ENCODE measurements around the gene ZNF385D. TPM values are rescaled to one million over a fixed set of nuclear protein-coding genes. Genes with fewer than 3 reads are reported as not detected.
"Not testable (repeated sequence)": the region's sequence is repeated elsewhere in the genome, so short reads cannot be mapped to it uniquely, and the experiment has no call there.

The ZNF385D gene
- total and polyA plus RNA-seq, 4 donors, result 0.08 to 0.50 (median 0.09) TPM

DNA sequence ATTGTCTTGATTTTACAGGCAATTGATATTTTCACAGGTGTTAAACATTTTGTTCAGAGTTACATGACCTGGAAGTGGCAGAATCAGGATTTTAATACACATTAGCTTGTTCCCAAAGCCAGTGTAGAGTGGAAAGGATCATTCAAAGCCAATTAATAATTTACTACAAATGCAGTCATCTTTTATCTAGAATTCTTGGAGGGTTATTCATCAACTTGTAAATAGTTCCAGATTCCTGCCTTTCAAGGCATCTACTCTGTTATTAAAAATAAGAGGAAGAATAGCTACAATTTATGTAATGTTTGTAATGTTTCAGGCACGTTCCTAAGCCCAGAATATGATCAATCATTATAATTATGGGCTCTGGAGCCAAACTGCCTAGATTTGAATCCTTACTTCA, 358.5 kb downstream of the ZNF385D start (continued):
- TF ChIP-seq RAD21 (IDR thresholded peaks at IDR 0.05), result no peak

DNA sequence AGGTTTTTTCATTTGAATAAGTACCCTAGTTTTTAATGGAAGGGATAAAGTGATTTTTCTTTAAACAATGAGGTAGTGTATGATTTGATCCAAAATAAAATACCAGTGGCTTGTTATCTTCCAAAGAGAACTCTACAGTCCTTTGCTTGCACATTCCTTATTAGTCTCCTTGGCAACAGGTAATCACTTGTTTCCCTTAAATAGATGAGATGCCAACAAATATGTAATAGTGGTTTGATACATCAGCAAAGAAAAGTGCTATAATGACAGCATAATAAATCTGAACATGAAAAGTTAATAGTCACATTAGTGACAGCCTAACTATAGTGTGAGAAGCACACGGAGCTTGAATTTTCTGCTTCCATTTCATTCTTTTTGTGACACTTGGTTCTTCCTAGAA, 360.2 kb downstream of the ZNF385D start:
- no peak overlapping the region for H3K4me3 ChIP-seq (ENCODE audit: low read depth in 1 of 3, low read length in 3 of 3)
- H3K27me3 ChIP-seq (ENCODE audit: control insufficient read depth in 4 of 4, insufficient read depth in 4 of 4, low read length in 3 of 4), result no peaks in the 10 kb centered on the region
- no peak for DNase-seq (ENCODE audit: low spot score)
- WGBS, result 66% methylated on average over 1 of the region's 1 CpG
- H3K27ac ChIP-seq (ENCODE audit: low read depth in 1 of 2, low read length in 2 of 2), result no peak overlapping the region
- H3K4me1 ChIP-seq (ENCODE audit: control insufficient read depth in 4 of 4, insufficient read depth in 4 of 4, low read length in 3 of 4), result no peaks in the 10 kb centered on the region
- no peaks in the 10 kb centered on the region for H3K36me3 ChIP-seq (ENCODE audit: control insufficient read depth in 4 of 4, insufficient read depth in 3 of 4, low read depth in 1 of 4, low read length in 3 of 4)
- peaks cover 0 to 2% (median 0%) of the 10 kb centered on the region in 4 donors for H3K9me3 ChIP-seq (ENCODE audit: control insufficient read depth in 4 of 4, low read length in 3 of 4)
- H3K9ac ChIP-seq (ENCODE audit: low read depth in 1 of 2, low read length in 2 of 2), result no peak overlapping the region
- TF ChIP-seq FOXA1 (IDR thresholded peaks at IDR 0.05), result no peak
- no peak for TF ChIP-seq GABPA (IDR thresholded peaks at IDR 0.05 in 1 of 2, conservative IDR thresholded peaks at IDR 0.05 in 1 of 2)
- no peak for TF ChIP-seq FOXA2 (IDR thresholded peaks at IDR 0.05)
- no peak for TF ChIP-seq YY1 (IDR thresholded peaks at IDR 0.05)
- TF ChIP-seq RAD21 (IDR thresholded peaks at IDR 0.05), result no peak
- no peak for TF ChIP-seq EGR1 (IDR thresholded peaks at IDR 0.05; ENCODE audit: low read depth in 2 of 2)
- no peak for TF ChIP-seq JUND (IDR thresholded peaks at IDR 0.05)

DNA sequence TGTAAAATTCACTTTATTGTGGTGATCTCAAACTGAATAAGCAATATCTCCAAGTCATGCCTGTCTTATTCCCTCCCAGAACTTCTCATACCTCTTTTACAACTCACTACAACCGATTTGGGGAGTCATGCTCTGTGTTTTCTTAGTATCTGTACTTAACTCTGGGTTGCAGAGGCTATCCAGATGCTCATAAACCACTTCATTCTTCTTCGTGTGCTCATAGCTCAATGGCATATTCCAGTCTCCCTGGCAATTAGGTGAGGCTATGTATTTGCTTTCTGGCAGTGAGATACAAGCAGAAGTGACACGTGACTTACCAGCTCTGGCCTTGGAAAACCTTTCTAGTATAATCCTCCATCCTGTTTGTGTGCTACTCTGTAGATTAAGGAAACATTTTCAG, 360.9 kb downstream of the ZNF385D start:
- TF ChIP-seq HNF4A (conservative IDR thresholded peaks at IDR 0.05), result no peak
- no peak for TF ChIP-seq YY1 (IDR thresholded peaks at IDR 0.05)
- TF ChIP-seq, protein P1, sequence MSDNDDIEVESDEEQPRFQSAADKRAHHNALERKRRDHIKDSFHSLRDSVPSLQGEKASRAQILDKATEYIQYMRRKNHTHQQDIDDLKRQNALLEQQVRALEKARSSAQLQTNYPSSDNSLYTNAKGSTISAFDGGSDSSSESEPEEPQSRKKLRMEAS (IDR thresholded peaks at IDR 0.05), result no peak
- no peak for TF ChIP-seq ATF3 (IDR thresholded peaks at IDR 0.05)
- TF ChIP-seq RXRA (IDR thresholded peaks at IDR 0.05), result no peak
- no peak for TF ChIP-seq RAD21 (IDR thresholded peaks at IDR 0.05)
- no peak for TF ChIP-seq NR2F2 (IDR thresholded peaks at IDR 0.05)
- TF ChIP-seq, protein P2, sequence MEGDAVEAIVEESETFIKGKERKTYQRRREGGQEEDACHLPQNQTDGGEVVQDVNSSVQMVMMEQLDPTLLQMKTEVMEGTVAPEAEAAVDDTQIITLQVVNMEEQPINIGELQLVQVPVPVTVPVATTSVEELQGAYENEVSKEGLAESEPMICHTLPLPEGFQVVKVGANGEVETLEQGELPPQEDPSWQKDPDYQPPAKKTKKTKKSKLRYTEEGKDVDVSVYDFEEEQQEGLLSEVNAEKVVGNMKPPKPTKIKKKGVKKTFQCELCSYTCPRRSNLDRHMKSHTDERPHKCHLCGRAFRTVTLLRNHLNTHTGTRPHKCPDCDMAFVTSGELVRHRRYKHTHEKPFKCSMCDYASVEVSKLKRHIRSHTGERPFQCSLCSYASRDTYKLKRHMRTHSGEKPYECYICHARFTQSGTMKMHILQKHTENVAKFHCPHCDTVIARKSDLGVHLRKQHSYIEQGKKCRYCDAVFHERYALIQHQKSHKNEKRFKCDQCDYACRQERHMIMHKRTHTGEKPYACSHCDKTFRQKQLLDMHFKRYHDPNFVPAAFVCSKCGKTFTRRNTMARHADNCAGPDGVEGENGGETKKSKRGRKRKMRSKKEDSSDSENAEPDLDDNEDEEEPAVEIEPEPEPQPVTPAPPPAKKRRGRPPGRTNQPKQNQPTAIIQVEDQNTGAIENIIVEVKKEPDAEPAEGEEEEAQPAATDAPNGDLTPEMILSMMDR (IDR thresholded peaks at IDR 0.05; ENCODE audit: low read depth, low read length, missing input control), result no peak
- no peak for TF ChIP-seq FOXA2 (IDR thresholded peaks at IDR 0.05)
- no peak for TF ChIP-seq GABPA (IDR thresholded peaks at IDR 0.05 in 1 of 2, conservative IDR thresholded peaks at IDR 0.05 in 1 of 2)
- no peak for TF ChIP-seq SP1 (IDR thresholded peaks at IDR 0.05)
- Histone ChIP-seq H3K36me3 (ENCODE audit: control insufficient read depth in 4 of 4, insufficient read depth in 3 of 4, low read depth in 1 of 4, low read length in 3 of 4) (no peaks in the 10 kb centered on the region), H3K9ac (ENCODE audit: low read depth in 1 of 2, low read length in 2 of 2) (no peak overlapping the region), H3K27me3 (ENCODE audit: control insufficient read depth in 4 of 4, insufficient read depth in 4 of 4, low read length in 3 of 4) (no peaks in the 10 kb centered on the region), H3K27ac (ENCODE audit: low read depth in 1 of 2, low read length in 2 of 2) (no peak overlapping the region), H3K9me3 (ENCODE audit: control insufficient read depth in 4 of 4, low read length in 3 of 4) (peaks cover 0 to 2% (median 0%) of the 10 kb centered on the region in 4 donors), H3K4me1 (ENCODE audit: control insufficient read depth in 4 of 4, insufficient read depth in 4 of 4, low read length in 3 of 4) (no peaks in the 10 kb centered on the region), H3K4me3 (ENCODE audit: low read depth in 1 of 3, low read length in 3 of 3) (no peak overlapping the region)
- no peak for DNase-seq (ENCODE audit: low spot score)
- WGBS, result 33% methylated on average over 3 of the region's 3 CpGs

DNA sequence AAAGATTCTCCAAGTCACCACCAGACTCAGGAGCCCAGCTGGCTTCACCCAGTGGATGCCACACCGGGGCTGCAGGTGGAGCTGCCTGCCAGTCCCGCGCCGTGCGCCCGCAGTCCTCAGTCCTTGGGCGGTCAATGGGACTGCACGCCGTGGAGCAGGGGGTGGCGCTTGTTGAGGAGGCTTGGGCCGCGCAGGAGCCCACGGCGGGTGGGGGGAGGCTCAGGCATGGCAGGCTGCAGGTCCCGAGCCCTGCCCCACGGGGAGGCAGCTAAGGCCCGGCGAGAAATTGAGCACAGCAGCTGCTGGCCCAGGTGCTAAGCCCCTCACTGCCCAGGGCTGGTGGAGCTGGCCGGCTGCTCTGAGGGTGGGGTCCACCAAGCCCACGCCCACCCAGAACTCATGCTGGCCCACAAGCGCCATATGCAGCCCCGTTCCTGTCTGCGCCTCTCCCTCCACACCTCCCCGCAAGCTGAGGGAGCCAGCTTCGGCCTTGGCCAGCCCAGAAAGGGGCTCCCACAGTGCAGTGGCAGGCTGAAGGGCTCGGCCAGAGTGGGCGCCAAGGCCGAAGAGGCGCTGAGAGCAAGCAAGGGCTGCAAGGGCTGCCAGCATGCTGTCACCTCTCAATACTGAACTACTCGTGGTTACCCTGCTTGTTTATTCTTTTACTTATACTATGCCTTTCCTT, 363.7 kb downstream of the ZNF385D start:
- WGBS, result 92% methylated on average over 30 of the region's 30 CpGs
- not testable (repeated sequence) for H3K27ac ChIP-seq (ENCODE audit: low read depth in 1 of 2, low read length in 2 of 2); H3K4me3 ChIP-seq (ENCODE audit: low read depth in 1 of 3, low read length in 3 of 3); DNase-seq (ENCODE audit: low spot score); H3K4me1 ChIP-seq (ENCODE audit: control insufficient read depth in 4 of 4, insufficient read depth in 4 of 4, low read length in 3 of 4); H3K9me3 ChIP-seq (ENCODE audit: control insufficient read depth in 4 of 4, low read length in 3 of 4); H3K9ac ChIP-seq (ENCODE audit: low read depth in 1 of 2, low read length in 2 of 2); H3K27me3 ChIP-seq (ENCODE audit: control insufficient read depth in 4 of 4, insufficient read depth in 4 of 4, low read length in 3 of 4); H3K36me3 ChIP-seq (ENCODE audit: control insufficient read depth in 4 of 4, insufficient read depth in 3 of 4, low read depth in 1 of 4, low read length in 3 of 4)

- not testable (repeated sequence) for H3K9ac ChIP-seq (ENCODE audit: low read depth in 1 of 2, low read length in 2 of 2); H3K9me3 ChIP-seq (ENCODE audit: control insufficient read depth in 4 of 4, low read length in 3 of 4); DNase-seq (ENCODE audit: low spot score); H3K36me3 ChIP-seq (ENCODE audit: control insufficient read depth in 4 of 4, insufficient read depth in 3 of 4, low read depth in 1 of 4, low read length in 3 of 4); H3K27ac ChIP-seq (ENCODE audit: low read depth in 1 of 2, low read length in 2 of 2); H3K27me3 ChIP-seq (ENCODE audit: control insufficient read depth in 4 of 4, insufficient read depth in 4 of 4, low read length in 3 of 4); H3K4me3 ChIP-seq (ENCODE audit: low read depth in 1 of 3, low read length in 3 of 3); H3K4me1 ChIP-seq (ENCODE audit: control insufficient read depth in 4 of 4, insufficient read depth in 4 of 4, low read length in 3 of 4)
- whole genome bisulfite sequencing, result 65% methylated on average over 5 of the region's 5 CpGs
Observed at GRCh38 chr3:21378036-21378435, 373.0 kb downstream of the ZNF385D start.

Measured in liver (tissue), 9 donors.